Fibroblast of lung (primary cell): Measurements from ENCODE around the gene KRTAP3-1. TPM values are rescaled to one million over a fixed set of nuclear protein-coding genes. Genes with fewer than 3 reads are reported as not detected.
"Not testable (repeated sequence)": the region's sequence is repeated elsewhere in the genome, so short reads cannot be mapped to it uniquely, and the experiment has no call there.

Source experiments
- DNase-seq, 2 donors: peaks; one replicate each; pipeline versions ENCODE4 v3.0.0 to v3.0.0-alpha.2; 2010; ENCODE audit warnings: low read depth in 2 of 2
- H2AFZ ChIP-seq: 2 replicates; pipeline ENCODE4 v1.5.1; 2012; ENCODE audit warnings: low read length, control low read depth, inconsistent platforms
- H3K27ac ChIP-seq: 2 replicates; pipeline ENCODE4 v1.5.1; 2011; ENCODE audit warnings: low read length, control low read depth; ENCODE audit not compliant: insufficient read depth
- H3K27me3 ChIP-seq: 2 replicates; pipeline ENCODE4 v1.5.1; 2011; ENCODE audit warnings: mild to moderate bottlenecking, low read length; ENCODE audit not compliant: control insufficient read depth, insufficient read depth
- H3K36me3 ChIP-seq: 2 replicates; pipeline ENCODE4 v1.5.1; 2011; ENCODE audit warnings: low read length; ENCODE audit not compliant: control insufficient read depth, insufficient read depth
- H3K4me1 ChIP-seq: 2 replicates; pipeline ENCODE4 v1.5.1; 2011; ENCODE audit warnings: low read length; ENCODE audit not compliant: control insufficient read depth, insufficient read depth; ENCODE audit errors: extremely low read depth
- H3K4me2 ChIP-seq: 2 replicates; pipeline ENCODE4 v1.5.1; 2011; ENCODE audit warnings: low read length, control low read depth; ENCODE audit not compliant: insufficient read depth; ENCODE audit errors: extremely low read depth
- H3K4me3 ChIP-seq, 4 experiments: fragments of 200-600 bp in 1 of 4; sonication (generic) in 1 of 4; replicated peaks in 1 of 4; 2 replicates each; pipeline ENCODE4 v1.5.1; 2011 to 2016; ENCODE audit warnings: low read length in 4 of 4, low read depth in 3 of 4, mild to moderate bottlenecking in 3 of 4, control low read depth in 2 of 4, inconsistent platforms in 1 of 4, mixed read lengths in 1 of 4; ENCODE audit not compliant: insufficient read depth in 1 of 4; ENCODE audit errors: control extremely low read depth in 1 of 4
- H3K79me2 ChIP-seq: 2 replicates; pipeline ENCODE4 v1.5.1; 2012; ENCODE audit warnings: mild to moderate bottlenecking, low read length, inconsistent platforms; ENCODE audit not compliant: control insufficient read depth, insufficient read depth
- H3K9ac ChIP-seq: 2 replicates; pipeline ENCODE4 v1.5.1; 2011; ENCODE audit warnings: mild to moderate bottlenecking, low read length, control low read depth; ENCODE audit not compliant: insufficient read depth
- H3K9me3 ChIP-seq: 2 replicates; pipeline ENCODE4 v1.5.1; 2012; ENCODE audit warnings: low read depth, low read length; ENCODE audit not compliant: control insufficient read depth, insufficient read depth
- H4K20me1 ChIP-seq: 2 replicates; pipeline ENCODE4 v1.5.1; 2011; ENCODE audit warnings: low read length; ENCODE audit not compliant: control insufficient read depth, insufficient read depth; ENCODE audit errors: extremely low read depth
- CTCF ChIP-seq, 2 donors: IDR thresholded peaks in 1 of 2; conservative IDR thresholded peaks in 1 of 2; 1 replicate in 1 of 2; 2 replicates in 1 of 2; pipeline ENCODE4 v1.5.1; 2011 to 2012; ENCODE audit warnings: low read length in 2 of 2, control low read depth in 1 of 2, inconsistent platforms in 1 of 2, low read depth in 1 of 2, mild to moderate bottlenecking in 1 of 2
- EZH2 ChIP-seq: IDR thresholded peaks from 2 replicates; pipeline ENCODE4 v1.5.1; 2012; ENCODE audit warnings: low read length, control low read depth, mild to moderate bottlenecking; ENCODE audit errors: missing control alignments
- polyA minus RNA-seq: library from RNA; depleted of rRNA, polyadenylated mRNA; stranded (reverse); fragments of >200 nt; gene quantifications from 2 replicates; pipeline ENCODE4 v1.2.3, GENCODE V29; 2011; ENCODE audit warnings: low replicate concordance
- polyA plus RNA-seq, 2 donors: library from polyadenylated mRNA; depleted of rRNA in 1 of 2; stranded (reverse) in 1 of 2; unstranded in 1 of 2; fragments of >200 nt; gene quantifications; 2 replicates each; pipeline ENCODE4 v1.2.1, GENCODE V29; 2011 to 2012; ENCODE audit warnings: missing spikeins in 1 of 2
- total RNA-seq: library from RNA; depleted of rRNA; stranded (reverse); fragments of >200 nt; gene quantifications from 2 replicates; pipeline ENCODE4 v1.2.1, GENCODE V29; 2014

The KRTAP3-1 gene
- not detected in 2 replicates for total RNA-seq
- polyA plus RNA-seq = not detected in 2 replicates
- not detected in 2 replicates for polyA plus RNA-seq (2012)
- polyA minus RNA-seq = not detected in 2 replicates

GRCh38 chr17:41008811-41009210, at the start of gene KRTAP3-1:
Gene KRTAP3-1 (minus strand): TSS chr17:41009128. CDS start chr17:41009074, 54 bp downstream.
- no peak for DNase-seq
- H3K36me3 ChIP-seq = no peaks in the 10 kb centered on the region
- H2AFZ ChIP-seq = no peak within 1 kb of the TSS
- H3K9ac ChIP-seq = no peak within 1 kb of the TSS
- no peaks in the 10 kb centered on the region for H3K79me2 ChIP-seq
- H3K4me2 ChIP-seq = no peak within 1 kb of the TSS
- no peaks in the 10 kb centered on the region for H3K27me3 ChIP-seq
- H3K9me3 ChIP-seq = no peaks in the 10 kb centered on the region
- peaks cover 2% of the 10 kb centered on the region for H3K4me1 ChIP-seq
- no peaks in the 10 kb centered on the region for H4K20me1 ChIP-seq
- H3K4me3 ChIP-seq = no peak within 1 kb of the TSS
- TF ChIP-seq CTCF (conservative IDR thresholded peaks at IDR 0.05 in 1 of 2, IDR thresholded peaks at IDR 0.05 in 1 of 2; ENCODE audit: low read depth in 1 of 2, low read length in 2 of 2) = no peak
- TF ChIP-seq EZH2 = no peak
- H3K27ac ChIP-seq = no peak within 1 kb of the TSS

- Histone ChIP-seq H3K4me1 (peaks cover 29% of the 10 kb centered on the region), H2AFZ (no peak overlapping the region), H3K27me3 (no peaks in the 10 kb centered on the region), H3K4me2 (no peak overlapping the region), H3K9me3 (no peaks in the 10 kb centered on the region), H3K79me2 (no peaks in the 10 kb centered on the region), H3K36me3 (no peaks in the 10 kb centered on the region), H3K4me3 (no peak overlapping the region), H3K27ac (no peak overlapping the region), H4K20me1 (no peaks in the 10 kb centered on the region), H3K9ac (no peak overlapping the region)
- DNase-seq = no peak
- no peak for TF ChIP-seq EZH2
- TF ChIP-seq CTCF (conservative IDR thresholded peaks at IDR 0.05 in 1 of 2, IDR thresholded peaks at IDR 0.05 in 1 of 2; ENCODE audit: low read depth in 1 of 2, low read length in 2 of 2) = no peak
Observed at GRCh38 chr17:41057547-41057946, 48.6 kb upstream of the KRTAP3-1 start.

GRCh38 chr17:41055130-41055529, 46.2 kb upstream of the KRTAP3-1 start, which contains the start of gene KRTAP2-2:
Gene KRTAP2-2 (minus strand): TSS chr17:41055230. CDS start chr17:41055211, 19 bp downstream.
- not testable (repeated sequence) for H3K27ac ChIP-seq, H3K79me2 ChIP-seq, H2AFZ ChIP-seq, H3K9me3 ChIP-seq, H4K20me1 ChIP-seq, H3K9ac ChIP-seq, DNase-seq, H3K27me3 ChIP-seq, H3K36me3 ChIP-seq, H3K4me3 ChIP-seq, H3K4me2 ChIP-seq
- H3K4me1 ChIP-seq = peaks cover 15% of the 10 kb centered on the region

- peaks cover 10% of the 10 kb centered on the region for H3K4me1 ChIP-seq
- not testable (repeated sequence) for H3K79me2 ChIP-seq, H2AFZ ChIP-seq, H3K27me3 ChIP-seq, H3K27ac ChIP-seq, H4K20me1 ChIP-seq, H3K4me3 ChIP-seq, H3K36me3 ChIP-seq, H3K4me2 ChIP-seq, DNase-seq, H3K9ac ChIP-seq, H3K9me3 ChIP-seq
Observed at GRCh38 chr17:41054556-41054955, 45.6 kb upstream of the KRTAP3-1 start.
